SK-N-SH (cell line): ENCODE results near the gene HNRNPD.
"Not testable (repeated sequence)": the region's sequence is repeated elsewhere in the genome, so short reads cannot be mapped to it uniquely, and the experiment has no call there.

Source experiments
- CHD2 ChIP-seq: fragments of 150-350 bp; IDR thresholded peaks from 2 replicates; pipeline ENCODE4 v1.6.1; 2018; ENCODE audit warnings: low read length; ENCODE audit not compliant: partially characterized antibody
- GATA2 ChIP-seq: sonication (generic); formaldehyde crosslinking; IDR thresholded peaks from 2 replicates; pipeline ENCODE4 v1.5.0; 2020; ENCODE audit warnings: mild to moderate bottlenecking, missing genetic modification reagents
- RCOR1 ChIP-seq: fragments of 150-350 bp; IDR thresholded peaks from 2 replicates; pipeline ENCODE4 v1.6.1; 2017; ENCODE audit warnings: antibody characterized with exemption, low read length
- SMC3 ChIP-seq: IDR thresholded peaks from 2 replicates; pipeline ENCODE4 v1.6.1; 2012; ENCODE audit warnings: low read depth, low read length, improper control_type of control experiment
- YY1 ChIP-seq: IDR thresholded peaks from 2 replicates; pipeline ENCODE4 v1.4.0; 2012; ENCODE audit warnings: low read depth, mild to moderate bottlenecking
- TF ChIP-seq, protein P1 (sequence below): IDR thresholded peaks from 2 replicates; pipeline ENCODE4 v1.4.0; 2012; ENCODE audit warnings: low read depth, borderline replicate concordance
- TF ChIP-seq, protein P2 (sequence below): fragments of 200-600 bp; sonication (generic); IDR thresholded peaks from 2 replicates; pipeline ENCODE4 v1.6.1; 2017; ENCODE audit warnings: antibody characterized with exemption, mild to moderate bottlenecking, moderate library complexity

DNA sequence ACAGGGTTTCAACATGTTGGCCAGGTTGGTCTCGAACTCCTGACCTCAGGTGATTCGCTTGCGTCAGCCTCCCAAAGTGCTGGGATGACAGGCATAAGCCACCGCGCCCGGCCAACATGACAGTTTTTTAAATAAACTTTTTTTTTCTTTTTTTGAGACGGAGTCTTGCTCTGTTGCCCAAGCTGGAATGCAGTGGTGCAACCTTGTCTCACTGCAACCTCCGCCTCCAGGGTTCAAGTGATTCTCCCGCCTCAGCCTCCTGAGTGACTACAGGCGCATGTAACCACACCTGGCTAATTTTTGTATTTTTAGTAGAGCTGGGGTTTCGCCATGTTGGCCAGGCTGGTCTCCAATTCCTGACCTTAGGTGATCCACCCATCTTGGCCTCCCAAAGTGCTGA is 7.4 kb downstream of the HNRNPD start:
- TF ChIP-seq GATA2 (CRISPR knock-in tag); YY1; RCOR1; CHD2; SMC3: not testable (repeated sequence)
- TF ChIP-seq, protein P1, sequence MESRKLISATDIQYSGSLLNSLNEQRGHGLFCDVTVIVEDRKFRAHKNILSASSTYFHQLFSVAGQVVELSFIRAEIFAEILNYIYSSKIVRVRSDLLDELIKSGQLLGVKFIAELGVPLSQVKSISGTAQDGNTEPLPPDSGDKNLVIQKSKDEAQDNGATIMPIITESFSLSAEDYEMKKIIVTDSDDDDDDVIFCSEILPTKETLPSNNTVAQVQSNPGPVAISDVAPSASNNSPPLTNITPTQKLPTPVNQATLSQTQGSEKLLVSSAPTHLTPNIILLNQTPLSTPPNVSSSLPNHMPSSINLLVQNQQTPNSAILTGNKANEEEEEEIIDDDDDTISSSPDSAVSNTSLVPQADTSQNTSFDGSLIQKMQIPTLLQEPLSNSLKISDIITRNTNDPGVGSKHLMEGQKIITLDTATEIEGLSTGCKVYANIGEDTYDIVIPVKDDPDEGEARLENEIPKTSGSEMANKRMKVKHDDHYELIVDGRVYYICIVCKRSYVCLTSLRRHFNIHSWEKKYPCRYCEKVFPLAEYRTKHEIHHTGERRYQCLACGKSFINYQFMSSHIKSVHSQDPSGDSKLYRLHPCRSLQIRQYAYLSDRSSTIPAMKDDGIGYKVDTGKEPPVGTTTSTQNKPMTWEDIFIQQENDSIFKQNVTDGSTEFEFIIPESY, result not testable (repeated sequence)
- TF ChIP-seq, protein P2, sequence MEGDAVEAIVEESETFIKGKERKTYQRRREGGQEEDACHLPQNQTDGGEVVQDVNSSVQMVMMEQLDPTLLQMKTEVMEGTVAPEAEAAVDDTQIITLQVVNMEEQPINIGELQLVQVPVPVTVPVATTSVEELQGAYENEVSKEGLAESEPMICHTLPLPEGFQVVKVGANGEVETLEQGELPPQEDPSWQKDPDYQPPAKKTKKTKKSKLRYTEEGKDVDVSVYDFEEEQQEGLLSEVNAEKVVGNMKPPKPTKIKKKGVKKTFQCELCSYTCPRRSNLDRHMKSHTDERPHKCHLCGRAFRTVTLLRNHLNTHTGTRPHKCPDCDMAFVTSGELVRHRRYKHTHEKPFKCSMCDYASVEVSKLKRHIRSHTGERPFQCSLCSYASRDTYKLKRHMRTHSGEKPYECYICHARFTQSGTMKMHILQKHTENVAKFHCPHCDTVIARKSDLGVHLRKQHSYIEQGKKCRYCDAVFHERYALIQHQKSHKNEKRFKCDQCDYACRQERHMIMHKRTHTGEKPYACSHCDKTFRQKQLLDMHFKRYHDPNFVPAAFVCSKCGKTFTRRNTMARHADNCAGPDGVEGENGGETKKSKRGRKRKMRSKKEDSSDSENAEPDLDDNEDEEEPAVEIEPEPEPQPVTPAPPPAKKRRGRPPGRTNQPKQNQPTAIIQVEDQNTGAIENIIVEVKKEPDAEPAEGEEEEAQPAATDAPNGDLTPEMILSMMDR, result not testable (repeated sequence)
